ENCODE data around the gene TPX2.
"Not testable (repeated sequence)": the region's sequence is repeated elsewhere in the genome, so short reads cannot be mapped to it uniquely, and the experiment has no call there.

The TPX2 gene

GRCh38 chr20:31826074-31826473 lies 87.0 kb downstream of the TPX2 start:
- H3K36me3 ChIP-seq, result no peaks in the 10 kb centered on the region
- intact Hi-C loops (cut with DNase I; ENCODE audit: low total_unique reads), result loop anchor here (5.0 to 10.0 kb wide), 3 partner anchors 129 to 266 kb away; partner anchors contain the start of gene PDRG1
- H3K27ac ChIP-seq, result no peak overlapping the region
- H3K9me3 ChIP-seq, result no peaks in the 10 kb centered on the region
- no peak for DNase-seq
- H3K27me3 ChIP-seq, result no peaks in the 10 kb centered on the region
- no peak for TF ChIP-seq CTCF (IDR thresholded peaks at IDR 0.05)
- H3K4me1 ChIP-seq, result peaks cover 0 to 38% (median 24%) of the 10 kb centered on the region in 4 donors
- H3K4me3 ChIP-seq, result no peak overlapping the region

GRCh38 chr20:31827059-31827458 lies 88.0 kb downstream of the TPX2 start:
- Histone ChIP-seq H3K9me3 (no peaks in the 10 kb centered on the region), H3K4me3 (no peak overlapping the region)
- intact Hi-C loops (cut with DNase I; ENCODE audit: low total_unique reads), result loop anchor here (5.0 to 10.0 kb wide), 3 partner anchors 128 to 265 kb away; partner anchors contain the start of gene PDRG1

GRCh38 chr20:31828016-31828415 lies 88.9 kb downstream of the TPX2 start:
- intact Hi-C loops (cut with DNase I; ENCODE audit: low total_unique reads), result loop anchor here (5.0 to 10.0 kb wide), 3 partner anchors 127 to 264 kb away; partner anchors contain the start of gene PDRG1
- H3K36me3 ChIP-seq, H3K4me3 ChIP-seq, DNase-seq, H3K27me3 ChIP-seq, H3K27ac ChIP-seq, H3K9me3 ChIP-seq: not testable (repeated sequence)
- H3K4me1 ChIP-seq, result peaks cover 0 to 21% (median 11%) of the 10 kb centered on the region in 4 donors

More at GRCh38 chr20:31827059-31827458, 88.0 kb downstream of the TPX2 start:
- H3K27ac ChIP-seq, result no peak overlapping the region
- no peaks in the 10 kb centered on the region for H3K36me3 ChIP-seq
- H3K4me1 ChIP-seq, result peaks cover 0 to 29% (median 20%) of the 10 kb centered on the region in 4 donors
- TF ChIP-seq CTCF (IDR thresholded peaks at IDR 0.05), result no peak
- no peak for DNase-seq
- H3K27me3 ChIP-seq, result no peaks in the 10 kb centered on the region

GRCh38 chr20:31829731-31830130 lies 90.6 kb downstream of the TPX2 start:
- Histone ChIP-seq H3K4me1 (peaks cover 0 to 12% (median 2%) of the 10 kb centered on the region in 4 donors), H3K9me3 (no peaks in the 10 kb centered on the region), H3K4me3 (no peak overlapping the region), H3K27me3 (no peaks in the 10 kb centered on the region), H3K27ac (no peak overlapping the region), H3K36me3 (no peaks in the 10 kb centered on the region)
- no peak for DNase-seq
- no peak for TF ChIP-seq CTCF (IDR thresholded peaks at IDR 0.05)
- intact Hi-C loops (cut with DNase I; ENCODE audit: low total_unique reads), result loop anchor here (5.0 to 10.0 kb wide), 4 partner anchors 125 to 263 kb away; partner anchors contain the start of gene PDRG1

GRCh38 chr20:31830406-31830981 lies 91.4 kb downstream of the TPX2 start:
- TF ChIP-seq CTCF (IDR thresholded peaks at IDR 0.05), result no peak
- intact Hi-C loops (cut with DNase I; ENCODE audit: low total_unique reads), result loop anchor here (5.0 kb wide), 1 partner anchor 197 kb away; no protein-coding TSS in a partner anchor
- H3K4me1 ChIP-seq, result peaks cover 0 to 13% (median 3%) of the 10 kb centered on the region in 4 donors
- H3K27ac ChIP-seq, result no peak overlapping the region
- no peak overlapping the region for H3K4me3 ChIP-seq
- H3K27me3 ChIP-seq, result no peaks in the 10 kb centered on the region
- H3K36me3 ChIP-seq, result no peaks in the 10 kb centered on the region
- H3K9me3 ChIP-seq, result no peaks in the 10 kb centered on the region
- no peak for DNase-seq

GRCh38 chr20:31831211-31831610 lies 92.1 kb downstream of the TPX2 start:
- Histone ChIP-seq H3K27me3 (no peaks in the 10 kb centered on the region), H3K4me1 (peaks cover 6 to 20% (median 10%) of the 10 kb centered on the region in 4 donors), H3K36me3 (no peaks in the 10 kb centered on the region), H3K4me3 (no peak overlapping the region), H3K9me3 (no peaks in the 10 kb centered on the region), H3K27ac (no peak overlapping the region)
- no peak for DNase-seq
- no peak for TF ChIP-seq CTCF (IDR thresholded peaks at IDR 0.05)
- intact Hi-C loops (cut with DNase I; ENCODE audit: low total_unique reads), result loop anchor here (5.0 kb wide), 1 partner anchor 196 kb away; no protein-coding TSS in a partner anchor

Data from tibial artery (tissue), 4 donors.